Endothelial cell of umbilical vein (primary cell): ENCODE measurements around the gene IL31RA.

ENCODE experiments used
- CTCF ChIP-seq, 2 donors: IDR thresholded peaks; 1 replicate in 1 of 2; 2 replicates in 1 of 2; pipeline ENCODE4 v1.5.1; 2011; ENCODE audit warnings: low read length in 2 of 2, mild to moderate bottlenecking in 2 of 2, moderate library complexity in 2 of 2, control low read depth in 1 of 2, inconsistent platforms in 1 of 2, low read depth in 1 of 2; ENCODE audit not compliant: insufficient read depth in 1 of 2; ENCODE audit errors: extremely low read depth in 1 of 2
- POLR2A ChIP-seq: IDR thresholded peaks from 2 replicates; pipeline ENCODE4 v1.6.1; 2012; ENCODE audit warnings: low read depth, mild to moderate bottlenecking, control low read depth, low read length

DNA sequence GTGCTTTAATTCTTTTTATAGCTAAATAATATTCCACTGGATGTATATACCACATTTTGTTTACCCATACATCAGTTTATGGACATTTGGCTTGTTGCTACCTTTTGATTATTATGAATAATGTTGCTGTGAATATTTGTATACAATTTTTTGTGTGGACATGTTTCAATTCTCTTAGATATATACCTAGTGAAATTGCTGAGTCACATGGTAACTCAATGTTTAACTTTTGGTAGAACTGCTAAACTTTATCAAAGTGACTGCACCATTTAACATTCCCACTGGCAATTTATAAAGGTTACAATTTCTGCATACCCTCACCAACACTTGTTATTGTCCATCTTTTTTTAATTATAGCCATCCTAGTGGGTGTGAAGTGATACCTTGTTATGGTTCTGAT lies 22.1 kb downstream of the IL31RA start:
- TF ChIP-seq POLR2A (no peak), CTCF (IDR thresholded peaks at IDR 0.05; ENCODE audit: extremely low read depth in 1 of 2, insufficient read depth in 1 of 2, low read depth in 1 of 2, low read length in 2 of 2) (no peak)
